AG04449 (cell line): ENCODE measurements around the gene TTBK1.

Experiments
- CTCF ChIA-PET: fragments of 350-600 bp; formaldehyde crosslinking; extraction: SDS; loops from one replicate; lab custom pipeline; 2021; ENCODE audit warnings: antibody characterized with exemption; lab: Yijun Ruan, JAX
- POLR2A ChIA-PET: fragments of 400-600, 350-600 bp; formaldehyde crosslinking; extraction: SDS; loops from one replicate; lab custom pipeline; 2020; ENCODE audit warnings: antibody characterized with exemption, inconsistent platforms; lab: Yijun Ruan, JAX
- DNase-seq: peaks from one replicate; pipeline ENCODE4 v3.0.0-alpha.2; 2010; ENCODE audit warnings: low read depth, low spot score
- H3K4me3 ChIP-seq: 2 replicates; pipeline ENCODE4 v1.5.1; 2011; ENCODE audit warnings: low read depth, mild to moderate bottlenecking, control low read depth, low read length
- TF ChIP-seq, protein P1 (sequence below): IDR thresholded peaks from one replicate; pipeline ENCODE4 v1.5.1; 2011; ENCODE audit warnings: mild to moderate bottlenecking, moderate library complexity, low read length, control low read depth, inconsistent platforms; ENCODE audit not compliant: insufficient read depth; ENCODE audit errors: missing control alignments

TTBK1 gene

DNA sequence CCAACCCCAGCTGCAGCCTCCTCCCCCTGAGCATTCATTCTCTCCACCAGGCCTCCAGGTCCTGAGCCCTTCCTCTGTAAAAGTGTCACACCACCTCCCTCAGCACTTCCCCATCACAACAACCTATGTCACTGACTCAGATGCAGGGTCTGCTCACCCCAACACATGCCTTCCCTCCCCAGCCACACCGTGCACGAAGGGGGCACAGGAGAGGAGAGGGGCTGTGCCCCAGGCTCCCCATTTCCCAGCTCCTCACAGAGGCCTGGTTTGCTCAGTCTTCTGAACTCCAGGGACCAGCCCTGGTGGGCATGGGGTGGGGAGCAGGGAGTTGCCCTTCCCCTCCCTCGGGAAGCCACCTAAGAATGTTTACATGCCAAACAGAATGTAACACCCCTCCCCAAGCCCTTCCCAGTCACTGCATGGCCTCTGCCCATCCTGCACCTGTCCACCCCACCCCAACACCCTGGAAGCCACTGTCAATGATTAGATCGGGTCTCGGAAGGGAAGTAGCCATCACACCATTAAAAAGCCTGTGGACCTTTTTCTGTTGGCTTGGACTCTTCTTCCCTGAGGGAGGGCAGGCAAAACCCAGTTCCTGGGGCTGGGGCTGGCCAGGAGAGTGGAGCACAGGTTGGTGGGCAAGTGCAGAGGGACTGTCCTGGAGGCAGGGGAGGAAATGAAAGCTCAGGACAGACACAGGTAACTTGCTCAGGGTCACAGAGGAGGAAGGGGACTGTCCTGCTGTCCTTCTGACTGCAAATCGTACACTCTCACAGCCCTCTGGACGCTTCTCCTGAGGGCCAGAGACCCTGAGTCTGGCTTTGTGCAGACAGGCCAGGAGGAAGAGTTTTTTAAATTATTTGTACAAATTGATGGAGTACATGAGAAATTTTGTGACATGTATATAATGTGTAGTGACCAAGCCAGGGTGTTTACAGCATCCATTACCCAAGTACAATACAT lies 44.7 kb downstream of the TTBK1 start:
- TF ChIP-seq, protein P1, sequence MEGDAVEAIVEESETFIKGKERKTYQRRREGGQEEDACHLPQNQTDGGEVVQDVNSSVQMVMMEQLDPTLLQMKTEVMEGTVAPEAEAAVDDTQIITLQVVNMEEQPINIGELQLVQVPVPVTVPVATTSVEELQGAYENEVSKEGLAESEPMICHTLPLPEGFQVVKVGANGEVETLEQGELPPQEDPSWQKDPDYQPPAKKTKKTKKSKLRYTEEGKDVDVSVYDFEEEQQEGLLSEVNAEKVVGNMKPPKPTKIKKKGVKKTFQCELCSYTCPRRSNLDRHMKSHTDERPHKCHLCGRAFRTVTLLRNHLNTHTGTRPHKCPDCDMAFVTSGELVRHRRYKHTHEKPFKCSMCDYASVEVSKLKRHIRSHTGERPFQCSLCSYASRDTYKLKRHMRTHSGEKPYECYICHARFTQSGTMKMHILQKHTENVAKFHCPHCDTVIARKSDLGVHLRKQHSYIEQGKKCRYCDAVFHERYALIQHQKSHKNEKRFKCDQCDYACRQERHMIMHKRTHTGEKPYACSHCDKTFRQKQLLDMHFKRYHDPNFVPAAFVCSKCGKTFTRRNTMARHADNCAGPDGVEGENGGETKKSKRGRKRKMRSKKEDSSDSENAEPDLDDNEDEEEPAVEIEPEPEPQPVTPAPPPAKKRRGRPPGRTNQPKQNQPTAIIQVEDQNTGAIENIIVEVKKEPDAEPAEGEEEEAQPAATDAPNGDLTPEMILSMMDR: no peak

DNA sequence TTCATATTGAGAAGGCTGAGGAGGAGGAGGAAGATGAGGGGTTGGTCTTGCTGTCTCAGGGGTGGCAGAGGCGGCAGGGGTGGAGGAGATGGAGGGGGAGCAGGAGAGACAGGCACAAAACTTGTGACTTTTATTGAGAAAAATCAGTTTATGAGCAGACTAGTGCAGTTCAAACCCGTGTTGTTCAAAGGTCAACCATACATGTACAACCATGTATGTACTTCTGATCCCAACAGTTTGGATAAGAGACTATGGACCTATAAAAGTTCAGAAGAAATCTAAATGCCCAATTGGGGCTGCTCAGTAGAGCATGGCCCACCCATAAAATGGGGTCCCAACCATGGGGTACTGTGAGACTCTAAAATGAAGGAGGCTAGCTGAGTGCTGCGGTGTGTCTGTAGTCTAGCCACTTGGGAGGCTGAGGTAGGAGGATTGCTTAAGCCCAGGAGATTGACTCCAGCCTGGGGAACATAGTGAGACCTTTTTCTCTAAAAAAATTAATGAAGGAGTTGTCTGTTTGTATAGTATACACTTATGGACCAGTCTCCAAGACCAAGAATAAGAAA lies 47.1 kb downstream of the TTBK1 start:
- DNase-seq: no peak
- POLR2A ChIA-PET: no interaction called here
- CTCF ChIA-PET: interaction anchor here (1.2 kb wide), 2 partner anchors 9 to 48 kb away, joined by 3 read pairs; no protein-coding TSS in a partner anchor

More for the DNA sequence above, 44.7 kb downstream of the TTBK1 start:
- ChIA-PET POLR2A (no interaction called here), CTCF (interaction anchor here (1.1 to 2.1 kb wide), 4 partner anchors 9 to 59 kb away, joined by 4 to 6 read pairs (median 4); partner anchors contain the start of gene DNPH1)
- H3K4me3 ChIP-seq: no peak overlapping the region
- no peak for DNase-seq

DNA sequence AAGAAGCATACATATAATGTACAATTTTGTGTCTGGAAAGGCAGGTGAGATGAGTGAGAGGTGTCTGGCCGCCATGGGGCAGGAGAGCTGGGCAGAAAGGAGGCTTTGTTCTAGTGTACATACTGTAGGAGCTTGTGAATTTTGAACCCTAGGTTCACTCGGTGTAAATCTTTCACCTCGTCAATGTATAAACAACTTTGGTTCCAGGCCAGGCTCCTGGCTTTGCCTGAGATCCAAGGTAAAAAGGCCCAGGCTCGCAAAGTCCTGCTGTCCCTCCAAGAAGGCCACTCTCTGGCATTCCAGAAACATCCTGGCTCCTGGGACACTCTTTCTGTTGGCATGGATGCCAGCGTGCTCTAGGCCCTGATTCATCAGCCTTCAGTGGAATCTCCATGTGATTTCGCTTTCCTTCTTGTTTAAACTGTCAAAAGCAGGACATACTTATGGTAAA lies 47.6 kb downstream of the TTBK1 start:
- H3K4me3 ChIP-seq: no peak overlapping the region
- CTCF ChIA-PET: interaction anchor here (1.2 to 1.7 kb wide), 3 partner anchors 9 to 47 kb away, joined by 3 to 5 read pairs (median 3); no protein-coding TSS in a partner anchor
- TF ChIP-seq, protein P1: no peak
- no peak for DNase-seq
- POLR2A ChIA-PET: no interaction called here

More for the DNA sequence above, 47.1 kb downstream of the TTBK1 start:
- TF ChIP-seq, protein P1: no peak
- H3K4me3 ChIP-seq: no peak overlapping the region

DNA sequence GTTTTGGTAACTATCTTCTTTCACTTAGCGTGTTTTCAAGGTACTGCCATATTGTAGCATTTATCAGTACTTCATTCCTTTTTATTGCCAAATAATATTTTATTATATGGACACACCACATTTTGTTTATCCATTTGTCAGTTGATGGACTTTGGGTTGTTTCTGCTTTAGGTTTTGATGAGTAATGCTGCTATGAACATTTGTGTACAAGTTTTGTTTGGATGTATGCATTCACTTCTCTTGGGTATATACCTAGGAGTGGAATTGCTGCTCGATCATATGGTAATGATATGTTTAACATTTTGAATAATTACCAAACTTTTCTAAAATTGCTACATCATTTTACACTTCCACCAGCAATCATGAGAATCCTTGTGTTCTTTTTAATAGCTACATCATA lies 48.4 kb downstream of the TTBK1 start:
- TF ChIP-seq, protein P1: no peak
- no peak overlapping the region for H3K4me3 ChIP-seq
- POLR2A ChIA-PET: no interaction called here
- CTCF ChIA-PET: interaction anchor here (1.2 to 1.7 kb wide), 2 partner anchors 28 to 44 kb away, joined by 3 to 5 read pairs; no protein-coding TSS in a partner anchor
- DNase-seq: no peak

DNA sequence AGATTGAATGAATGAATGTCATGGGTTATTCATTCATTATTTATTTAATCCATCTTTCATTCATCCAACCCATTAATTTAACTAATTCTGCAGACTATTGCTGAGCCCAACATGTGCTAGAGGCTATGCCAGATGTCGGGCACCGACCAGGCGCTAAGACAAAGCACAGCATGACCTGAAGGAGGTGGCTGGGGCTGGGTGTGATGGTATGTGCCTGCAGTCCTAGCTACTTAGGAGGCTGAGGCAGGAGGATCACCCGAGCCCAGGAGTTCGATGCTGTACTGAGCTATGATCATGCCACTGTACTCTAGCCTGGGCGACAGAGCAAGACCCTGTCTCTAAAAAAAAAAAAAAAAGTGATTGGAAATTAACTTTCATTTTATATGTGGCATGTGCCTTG lies 49.1 kb downstream of the TTBK1 start:
- POLR2A ChIA-PET: no interaction called here
- H3K4me3 ChIP-seq: no peak overlapping the region
- CTCF ChIA-PET: interaction anchor here (0.6 to 1.7 kb wide), 3 partner anchors 24 to 43 kb away, joined by 3 to 5 read pairs (median 3); no protein-coding TSS in a partner anchor
- TF ChIP-seq, protein P1: no peak
- no peak for DNase-seq

DNA sequence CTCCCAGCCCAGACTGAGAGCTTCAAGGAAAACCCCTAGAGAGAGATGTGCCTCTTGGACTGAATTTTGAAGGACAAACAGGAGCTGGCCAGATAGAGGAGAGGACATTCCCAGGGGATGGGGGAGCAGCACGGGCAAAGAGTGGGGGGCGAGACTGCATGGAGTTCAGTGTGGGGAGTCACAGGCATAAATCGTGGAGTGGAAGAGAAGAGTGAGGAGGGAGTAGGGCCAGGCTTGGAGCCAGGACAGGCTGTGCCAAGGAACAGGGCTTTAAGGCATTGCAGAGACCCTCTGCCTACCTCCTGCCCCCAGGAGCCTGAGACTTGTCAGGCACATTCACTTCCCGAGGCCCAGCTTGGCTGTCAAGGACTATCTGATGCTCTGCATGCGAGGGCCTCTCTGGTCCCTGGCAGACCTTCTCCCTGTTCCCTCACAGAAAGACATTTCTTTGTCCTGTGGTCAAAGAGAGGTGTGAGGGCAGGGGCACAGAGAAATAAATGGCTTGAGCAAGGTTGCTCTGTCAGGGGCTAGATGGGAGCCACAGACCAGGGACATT lies 49.6 kb downstream of the TTBK1 start:
- no peak for DNase-seq
- ChIA-PET POLR2A (no interaction called here), CTCF (interaction anchor here (0.6 kb wide), 1 partner anchor 23 kb away, joined by 3 read pairs; no protein-coding TSS in a partner anchor)
- no peak overlapping the region for H3K4me3 ChIP-seq
- TF ChIP-seq, protein P1: no peak
